Mucosa of stomach (tissue), 1 donor: Measurements from ENCODE around the gene TMEM59L.

Source experiments
- H3K27me3 ChIP-seq: one replicate; pipeline ENCODE4 v1.7.0; 2013; ENCODE audit warnings: mild to moderate bottlenecking, low read length; ENCODE audit not compliant: control insufficient read depth, insufficient read depth
- H3K36me3 ChIP-seq: one replicate; pipeline ENCODE4 v1.7.0; 2013; ENCODE audit warnings: low read length; ENCODE audit not compliant: control insufficient read depth, insufficient read depth
- H3K4me1 ChIP-seq: one replicate; pipeline ENCODE4 v1.7.0; 2013; ENCODE audit warnings: mild to moderate bottlenecking, low read length; ENCODE audit not compliant: control insufficient read depth, insufficient read depth
- H3K4me3 ChIP-seq: one replicate; pipeline ENCODE4 v1.7.0; 2013; ENCODE audit warnings: low read length
- H3K9ac ChIP-seq: one replicate; pipeline ENCODE4 v1.7.0; 2013; ENCODE audit warnings: mild to moderate bottlenecking, low read length, moderate library complexity
- H3K9me3 ChIP-seq: one replicate; pipeline ENCODE4 v1.7.0; 2013; ENCODE audit warnings: mild to moderate bottlenecking, low read length, moderate library complexity; ENCODE audit not compliant: control insufficient read depth
- donor health status: Pancreatic carcinoma.

Gene TMEM59L

GRCh38 chr19:18651300-18651699, 38.6 kb downstream of the TMEM59L start:
- Histone ChIP-seq H3K4me3 (no peak overlapping the region), H3K4me1 (no peaks in the 10 kb centered on the region), H3K36me3 (no peaks in the 10 kb centered on the region), H3K27me3 (no peaks in the 10 kb centered on the region), H3K9me3 (no peaks in the 10 kb centered on the region), H3K9ac (no peak overlapping the region)

- H3K4me1 ChIP-seq: no peaks in the 10 kb centered on the region
- H3K4me3 ChIP-seq: no peak overlapping the region
- no peak overlapping the region for H3K9ac ChIP-seq
- no peaks in the 10 kb centered on the region for H3K9me3 ChIP-seq
- no peaks in the 10 kb centered on the region for H3K36me3 ChIP-seq
- no peaks in the 10 kb centered on the region for H3K27me3 ChIP-seq
These were observed 39.1 kb downstream of the TMEM59L start for GRCh38 chr19:18651733-18652132.

GRCh38 chr19:18653853-18654252, 41.2 kb downstream of the TMEM59L start:
- Histone ChIP-seq H3K9ac (no peak overlapping the region), H3K4me1 (peaks cover 2% of the 10 kb centered on the region), H3K9me3 (no peaks in the 10 kb centered on the region), H3K36me3 (no peaks in the 10 kb centered on the region), H3K27me3 (no peaks in the 10 kb centered on the region), H3K4me3 (no peak overlapping the region)

GRCh38 chr19:18654469-18654868, 41.8 kb downstream of the TMEM59L start:
- Histone ChIP-seq H3K27me3 (no peaks in the 10 kb centered on the region), H3K9ac (no peak overlapping the region), H3K4me1 (peaks cover 5% of the 10 kb centered on the region), H3K9me3 (no peaks in the 10 kb centered on the region), H3K36me3 (no peaks in the 10 kb centered on the region), H3K4me3 (no peak overlapping the region)

GRCh38 chr19:18655173-18655844, 42.6 kb downstream of the TMEM59L start:
- Histone ChIP-seq H3K9ac (no peak overlapping the region), H3K4me1 (peaks cover 5% of the 10 kb centered on the region), H3K9me3 (no peaks in the 10 kb centered on the region), H3K27me3 (no peaks in the 10 kb centered on the region), H3K36me3 (no peaks in the 10 kb centered on the region), H3K4me3 (no peak overlapping the region)

GRCh38 chr19:18656337-18657086, 43.8 kb downstream of the TMEM59L start:
- no peak overlapping the region for H3K9ac ChIP-seq
- no peaks in the 10 kb centered on the region for H3K36me3 ChIP-seq
- no peaks in the 10 kb centered on the region for H3K27me3 ChIP-seq
- H3K4me3 ChIP-seq: no peak overlapping the region
- H3K9me3 ChIP-seq: no peaks in the 10 kb centered on the region
- H3K4me1 ChIP-seq: peaks cover 5% of the 10 kb centered on the region

- Histone ChIP-seq H3K36me3 (no peaks in the 10 kb centered on the region), H3K4me1 (peaks cover 5% of the 10 kb centered on the region), H3K27me3 (no peaks in the 10 kb centered on the region), H3K4me3 (no peak overlapping the region), H3K9me3 (no peaks in the 10 kb centered on the region), H3K9ac (no peak overlapping the region)
These were observed 45.1 kb downstream of the TMEM59L start for GRCh38 chr19:18657590-18658365.

- peaks cover 5% of the 10 kb centered on the region for H3K4me1 ChIP-seq
These were observed 45.7 kb downstream of the TMEM59L start for GRCh38 chr19:18658366-18658855.

GRCh38 chr19:18659281-18660050, 46.8 kb downstream of the TMEM59L start:
- Histone ChIP-seq H3K4me3 (no peak overlapping the region), H3K9ac (no peak overlapping the region), H3K36me3 (no peaks in the 10 kb centered on the region), H3K27me3 (no peaks in the 10 kb centered on the region), H3K4me1 (peaks cover 5% of the 10 kb centered on the region), H3K9me3 (no peaks in the 10 kb centered on the region)

More at GRCh38 chr19:18658366-18658855, 45.7 kb downstream of the TMEM59L start:
- no peaks in the 10 kb centered on the region for H3K9me3 ChIP-seq
- H3K36me3 ChIP-seq: no peaks in the 10 kb centered on the region
- H3K4me3 ChIP-seq: no peak overlapping the region
- no peaks in the 10 kb centered on the region for H3K27me3 ChIP-seq
- H3K9ac ChIP-seq: no peak overlapping the region

- no peak overlapping the region for H3K9ac ChIP-seq
These were observed 47.6 kb downstream of the TMEM59L start for GRCh38 chr19:18660051-18660910.

More at GRCh38 chr19:18660051-18660910, 47.6 kb downstream of the TMEM59L start:
- no peaks in the 10 kb centered on the region for H3K9me3 ChIP-seq
- peaks cover 5% of the 10 kb centered on the region for H3K4me1 ChIP-seq
- H3K4me3 ChIP-seq: no peak overlapping the region
- no peaks in the 10 kb centered on the region for H3K27me3 ChIP-seq
- no peaks in the 10 kb centered on the region for H3K36me3 ChIP-seq
